Activated B cell treated with CpG ODN at 0.5 μM for 24 hours (primary cell): Measurements from ENCODE around the gene HLA-DOA. TPM values are rescaled to one million over a fixed set of nuclear protein-coding genes. Genes with fewer than 3 reads are reported as not detected.

Experiments
- ATAC-seq: fragments of 200-7000 bp; cut with Tn5 transposase; one replicate; pipeline ENCODE4 v1.10.0; 2021; ENCODE audit warnings: low read depth, mild to moderate bottlenecking, moderate library complexity
- CTCF ChIA-PET: fragments of 350-600 bp; sonication (Branson Sonifier 250); formaldehyde crosslinking; loops from one replicate; lab custom pipeline; 2021; ENCODE audit warnings: antibody characterized with exemption; lab: Charles Lee
- POLR2A ChIA-PET: fragments of 350-600 bp; sonication (Branson Sonifier 250); formaldehyde crosslinking; loops from one replicate; lab custom pipeline; 2021; ENCODE audit warnings: antibody characterized with exemption; lab: Charles Lee
- DNase-seq: peaks from one replicate; pipeline ENCODE4 v3.0.0; 2022
- H3K27ac Mint-ChIP-seq: one replicate; pipeline ENCODE4 v1.8.0; 2020; ENCODE audit warnings: mixed read lengths
- H3K27me3 Mint-ChIP-seq: one replicate; pipeline ENCODE4 v1.8.0; 2021; ENCODE audit warnings: mixed read lengths
- H3K36me3 Mint-ChIP-seq: one replicate; pipeline ENCODE4 v1.8.0; 2021; ENCODE audit warnings: low read depth, mixed read lengths
- H3K4me1 Mint-ChIP-seq: one replicate; pipeline ENCODE4 v1.8.0; 2021; ENCODE audit warnings: mixed read lengths
- H3K4me3 Mint-ChIP-seq: one replicate; pipeline ENCODE4 v1.8.0; 2020; ENCODE audit warnings: mild to moderate bottlenecking, mixed read lengths
- H3K9me3 Mint-ChIP-seq: one replicate; pipeline ENCODE4 v1.8.0; 2020; ENCODE audit warnings: mixed read lengths
- intact Hi-C: fragments of 100-400 bp; cut with micrococcal nuclease; formaldehyde crosslinking; loops from one replicate; pipeline ENCODE4 v1.15.1; 2024
- total RNA-seq: library from RNA; stranded (reverse); gene quantifications from 2 replicates; pipeline ENCODE4 v1.2.3, GENCODE V29; 2022
- TF ChIP-seq, protein P1 (sequence below): fragments of 200-600 bp; IDR thresholded peaks from one replicate; pipeline ENCODE4 v1.8.0; 2022; ENCODE audit warnings: antibody characterized with exemption, mild to moderate bottlenecking

The HLA-DOA gene
- total RNA-seq, 1 donor from 2014 or later, result 167 TPM

DNA sequence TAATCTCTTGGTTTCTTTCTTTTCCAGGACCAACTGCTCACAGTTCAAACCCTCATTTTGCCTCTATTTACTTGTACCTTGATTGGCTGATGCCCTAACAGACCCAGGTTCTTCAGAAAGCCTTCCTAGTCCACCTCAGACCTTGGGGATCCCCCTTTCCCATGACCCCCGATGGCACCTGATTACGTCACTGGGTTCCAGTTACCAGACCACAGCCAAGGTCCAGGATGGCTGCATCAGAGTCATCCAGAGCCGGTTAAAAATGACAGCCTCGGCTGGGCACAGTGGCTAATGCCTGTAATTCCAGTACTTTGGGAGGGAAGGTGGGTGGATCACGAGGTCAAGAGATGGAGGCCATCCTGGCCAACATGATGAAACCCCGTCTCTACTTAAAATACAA, 4.5 kb downstream of the HLA-DOA start:
- H3K9me3 Mint-ChIP-seq, result no peaks in the 10 kb centered on the region
- H3K4me1 Mint-ChIP-seq, result peaks cover 51% of the 10 kb centered on the region
- H3K27me3 Mint-ChIP-seq, result no peaks in the 10 kb centered on the region
- H3K27ac Mint-ChIP-seq, result peak overlapping the region; percentile 24
- intact Hi-C loops, result loop anchor here (10.0 kb wide), 1 partner anchor 410 kb away; the partner anchor contains the start of genes CUTA and PHF1
- H3K4me3 Mint-ChIP-seq, result no peak overlapping the region
- ATAC-seq (no peak), DNase-seq (no peak)
- peaks cover 67% of the 10 kb centered on the region for H3K36me3 Mint-ChIP-seq
- TF ChIP-seq, protein P1, sequence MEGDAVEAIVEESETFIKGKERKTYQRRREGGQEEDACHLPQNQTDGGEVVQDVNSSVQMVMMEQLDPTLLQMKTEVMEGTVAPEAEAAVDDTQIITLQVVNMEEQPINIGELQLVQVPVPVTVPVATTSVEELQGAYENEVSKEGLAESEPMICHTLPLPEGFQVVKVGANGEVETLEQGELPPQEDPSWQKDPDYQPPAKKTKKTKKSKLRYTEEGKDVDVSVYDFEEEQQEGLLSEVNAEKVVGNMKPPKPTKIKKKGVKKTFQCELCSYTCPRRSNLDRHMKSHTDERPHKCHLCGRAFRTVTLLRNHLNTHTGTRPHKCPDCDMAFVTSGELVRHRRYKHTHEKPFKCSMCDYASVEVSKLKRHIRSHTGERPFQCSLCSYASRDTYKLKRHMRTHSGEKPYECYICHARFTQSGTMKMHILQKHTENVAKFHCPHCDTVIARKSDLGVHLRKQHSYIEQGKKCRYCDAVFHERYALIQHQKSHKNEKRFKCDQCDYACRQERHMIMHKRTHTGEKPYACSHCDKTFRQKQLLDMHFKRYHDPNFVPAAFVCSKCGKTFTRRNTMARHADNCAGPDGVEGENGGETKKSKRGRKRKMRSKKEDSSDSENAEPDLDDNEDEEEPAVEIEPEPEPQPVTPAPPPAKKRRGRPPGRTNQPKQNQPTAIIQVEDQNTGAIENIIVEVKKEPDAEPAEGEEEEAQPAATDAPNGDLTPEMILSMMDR, result no peak
- ChIA-PET CTCF (no interaction called here), POLR2A (interaction anchor here (0.5 to 4.8 kb wide), 4 partner anchors 10 to 77 kb away, joined by 3 to 19 read pairs (median 3); partner anchors contain the start of gene BRD2)

DNA sequence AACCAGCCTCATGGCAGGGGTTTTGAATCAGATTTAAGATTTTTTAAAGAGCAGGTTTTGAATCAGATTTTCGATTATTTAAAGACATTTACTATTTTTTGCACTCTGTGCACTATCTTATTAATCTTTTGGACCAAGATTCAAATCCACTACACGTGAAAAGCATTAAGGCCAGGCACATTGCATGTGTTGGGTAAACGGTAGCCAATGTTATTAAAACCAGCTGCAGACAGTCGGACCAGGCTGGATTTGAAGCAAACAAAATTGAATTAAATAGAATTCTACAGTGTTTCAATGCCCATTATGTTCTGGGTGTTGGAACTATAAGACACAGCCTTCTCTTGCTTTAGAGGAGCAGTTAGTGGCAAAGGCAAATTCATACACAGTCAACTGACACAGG, 7.7 kb downstream of the HLA-DOA start:
- ATAC-seq (no peak), DNase-seq (no peak)
- H3K4me1 Mint-ChIP-seq, result peaks cover 23% of the 10 kb centered on the region
- ChIA-PET CTCF (interaction anchor here (1.0 to 5.7 kb wide), 7 partner anchors 17 to 247 kb away, joined by 3 to 34 read pairs (median 4); no protein-coding TSS in a partner anchor), POLR2A (interaction anchor here (0.6 to 5.0 kb wide), 5 partner anchors 30 to 305 kb away, joined by 4 to 26 read pairs (median 14); no protein-coding TSS in a partner anchor)
- H3K4me3 Mint-ChIP-seq, result no peak overlapping the region
- H3K36me3 Mint-ChIP-seq, result peaks cover 40% of the 10 kb centered on the region
- H3K27me3 Mint-ChIP-seq, result no peaks in the 10 kb centered on the region
- H3K9me3 Mint-ChIP-seq, result no peaks in the 10 kb centered on the region
- TF ChIP-seq, protein P1, result no peak
- intact Hi-C loops, result loop anchor here (10.0 kb wide), 1 partner anchor 413 kb away; the partner anchor contains the start of genes CUTA and PHF1
- H3K27ac Mint-ChIP-seq, result peak overlapping the region; percentile 19

DNA sequence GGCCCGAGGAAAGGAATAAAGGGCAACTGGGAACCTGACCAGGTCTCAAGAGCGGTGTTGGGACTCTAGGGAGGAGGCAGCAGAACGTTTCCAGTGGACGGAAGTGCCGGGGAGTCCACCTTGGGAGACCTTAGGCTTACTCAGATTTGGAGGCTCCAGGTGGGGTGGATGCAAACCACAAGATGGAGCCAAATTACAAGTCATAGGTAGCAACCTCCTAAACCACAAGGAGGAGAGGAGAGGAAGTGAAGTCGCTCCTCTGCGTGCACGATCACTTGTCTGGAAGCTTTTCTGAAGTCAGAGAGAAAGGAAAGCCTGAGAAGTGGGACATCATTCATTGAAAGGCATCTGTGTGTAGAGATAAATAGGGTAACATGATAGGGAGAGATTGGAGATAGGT, 9.3 kb downstream of the HLA-DOA start:
- ChIA-PET POLR2A (interaction anchor here (0.6 to 5.0 kb wide), 15 partner anchors 9 to 248 kb away, joined by 3 to 26 read pairs (median 6); partner anchors contain the start of genes HLA-DOA, HLA-DPA1 and HLA-DPB1), CTCF (interaction anchor here (0.7 to 5.7 kb wide), 27 partner anchors 12 to 272 kb away, joined by 3 to 58 read pairs (median 4); partner anchors contain the start of genes HLA-DPB1, RING1, RPS18 and VPS52)
- no peaks in the 10 kb centered on the region for H3K9me3 Mint-ChIP-seq
- intact Hi-C loops, result loop anchor here (1.0 to 10.0 kb wide), 5 partner anchors 126 to 415 kb away; partner anchors contain the start of genes CUTA and PHF1
- TF ChIP-seq, protein P1, result no peak
- ATAC-seq (peak; percentile 92), DNase-seq (no peak)
- no peaks in the 10 kb centered on the region for H3K27me3 Mint-ChIP-seq
- peak overlapping the region; percentile 47 for H3K4me3 Mint-ChIP-seq
- H3K36me3 Mint-ChIP-seq, result peaks cover 26% of the 10 kb centered on the region
- peaks cover 12% of the 10 kb centered on the region for H3K4me1 Mint-ChIP-seq
- peak overlapping the region; percentile 79 for H3K27ac Mint-ChIP-seq

DNA sequence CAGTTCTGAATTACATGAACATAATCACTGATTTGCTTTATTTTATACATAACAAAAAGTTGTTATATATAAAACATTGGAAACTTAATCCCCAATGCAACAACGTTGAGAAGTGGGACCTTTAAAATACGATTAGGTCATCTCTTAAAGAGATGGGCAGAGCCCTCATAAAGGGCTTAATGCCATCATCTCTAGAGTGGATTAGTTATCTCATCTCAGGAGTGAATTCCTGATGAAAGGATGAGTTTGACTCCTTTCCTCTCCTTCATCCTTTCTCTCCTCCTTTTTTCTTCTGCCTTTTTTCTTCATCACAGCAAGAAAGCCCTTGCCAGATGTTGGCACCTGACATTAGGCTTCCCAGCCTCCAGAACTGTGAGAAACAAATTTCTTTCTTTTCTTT, 13.9 kb downstream of the HLA-DOA start:
- ChIA-PET CTCF (interaction anchor here (0.9 to 1.3 kb wide), 2 partner anchors 11 to 131 kb away, joined by 3 read pairs; no protein-coding TSS in a partner anchor), POLR2A (no interaction called here)
- no peak overlapping the region for H3K27ac Mint-ChIP-seq
- ATAC-seq, result no peak
- H3K4me3 Mint-ChIP-seq, result no peak overlapping the region
- intact Hi-C loops, result no loop called here
- no peak for DNase-seq
- no peaks in the 10 kb centered on the region for H3K9me3 Mint-ChIP-seq
- H3K4me1 Mint-ChIP-seq, result peaks cover 7% of the 10 kb centered on the region
- no peaks in the 10 kb centered on the region for H3K27me3 Mint-ChIP-seq
- TF ChIP-seq, protein P1, result no peak
- H3K36me3 Mint-ChIP-seq, result no peaks in the 10 kb centered on the region

DNA sequence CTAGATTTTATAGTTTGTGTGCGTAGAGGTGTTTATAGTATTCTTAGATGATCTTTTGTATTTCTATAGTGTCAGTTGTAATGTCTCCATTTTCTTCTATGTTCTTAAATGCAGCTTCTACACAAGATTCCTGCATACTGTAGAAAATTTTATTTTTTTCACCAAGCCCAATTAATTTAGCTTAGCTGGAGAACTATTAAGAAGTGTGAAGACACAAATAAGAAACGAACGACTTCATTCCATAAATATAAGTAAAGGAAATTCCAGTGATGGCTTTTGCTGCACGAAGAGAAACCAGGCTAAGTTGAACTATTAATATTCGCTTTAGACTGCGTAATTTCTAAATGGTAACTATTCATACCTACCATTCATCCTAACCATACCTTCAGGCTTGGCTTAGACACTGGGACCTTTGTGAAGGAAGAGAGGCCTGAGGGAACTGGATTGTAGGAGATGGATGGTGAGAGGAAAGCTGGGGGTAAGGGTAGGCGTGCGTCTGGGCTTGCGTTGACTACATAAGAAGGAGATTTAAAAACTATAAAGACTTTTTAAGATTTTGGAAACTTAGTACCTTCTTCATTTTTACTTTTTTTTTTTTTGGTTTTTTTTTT, 15.9 kb downstream of the HLA-DOA start:
- TF ChIP-seq, protein P1, result no peak
- no peak for ATAC-seq
- Mint-ChIP-seq H3K4me1 (no peaks in the 10 kb centered on the region), H3K4me3 (no peak overlapping the region), H3K36me3 (no peaks in the 10 kb centered on the region), H3K9me3 (no peaks in the 10 kb centered on the region), H3K27me3 (no peaks in the 10 kb centered on the region), H3K27ac (no peak overlapping the region)
- DNase-seq, result no peak
- ChIA-PET POLR2A (interaction anchor here (1.6 to 2.1 kb wide), 2 partner anchors 9 to 21 kb away, joined by 5 read pairs; no protein-coding TSS in a partner anchor), CTCF (interaction anchor here (1.6 kb wide), 1 partner anchor 10 kb away, joined by 4 read pairs; no protein-coding TSS in a partner anchor)
- intact Hi-C loops, result no loop called here
